SHP77 (cell line): Measurements from ENCODE around the gene FOLH1.
"Not testable (repeated sequence)": the region's sequence is repeated elsewhere in the genome, so short reads cannot be mapped to it uniquely, and the experiment has no call there.

Experiments
- DNase-seq, 2 experiments: peaks; one replicate each; lab custom pipeline; 2025; lab: John Stamatoyannopoulos, UW

FOLH1 gene

DNA sequence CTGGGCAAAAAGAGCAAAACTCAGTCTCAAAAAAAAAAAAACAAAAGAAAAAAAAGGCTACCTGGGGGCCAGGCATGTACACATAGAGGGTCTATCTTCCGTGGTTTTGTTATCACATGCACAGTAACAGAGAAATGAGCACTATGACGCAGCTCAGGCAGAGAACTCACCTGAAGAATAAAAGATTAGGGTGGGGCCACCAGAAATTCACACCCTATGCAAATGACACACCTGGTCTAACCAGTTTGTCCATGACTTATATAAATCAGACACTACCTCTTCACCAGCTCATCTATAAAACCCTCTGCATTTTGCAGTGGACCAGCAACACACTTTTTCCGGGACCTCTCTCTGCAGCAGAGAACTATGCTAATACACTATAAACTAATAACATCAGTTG is 30.5 kb downstream of the FOLH1 start:
- not testable (repeated sequence) for DNase-seq

DNA sequence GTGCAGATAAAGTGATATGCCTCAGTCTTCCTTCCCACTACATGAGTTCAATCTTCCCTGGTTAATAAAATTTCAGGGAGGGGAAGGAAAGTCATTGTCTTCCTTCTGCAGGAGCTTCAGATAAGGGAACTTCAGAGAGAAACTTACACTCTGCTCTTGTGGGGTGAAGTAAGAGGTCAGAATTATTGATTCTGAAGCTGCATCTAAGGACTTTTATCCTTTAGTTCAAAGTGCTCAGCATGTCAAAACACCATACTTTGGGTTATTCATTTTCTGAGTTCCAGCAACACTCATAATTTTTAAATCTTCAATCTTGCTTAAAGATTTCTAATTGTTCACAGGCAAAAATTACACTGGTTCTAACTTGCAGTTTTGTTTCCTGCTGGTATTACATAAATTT is 33.0 kb downstream of the FOLH1 start:
- not testable (repeated sequence) for DNase-seq

DNA sequence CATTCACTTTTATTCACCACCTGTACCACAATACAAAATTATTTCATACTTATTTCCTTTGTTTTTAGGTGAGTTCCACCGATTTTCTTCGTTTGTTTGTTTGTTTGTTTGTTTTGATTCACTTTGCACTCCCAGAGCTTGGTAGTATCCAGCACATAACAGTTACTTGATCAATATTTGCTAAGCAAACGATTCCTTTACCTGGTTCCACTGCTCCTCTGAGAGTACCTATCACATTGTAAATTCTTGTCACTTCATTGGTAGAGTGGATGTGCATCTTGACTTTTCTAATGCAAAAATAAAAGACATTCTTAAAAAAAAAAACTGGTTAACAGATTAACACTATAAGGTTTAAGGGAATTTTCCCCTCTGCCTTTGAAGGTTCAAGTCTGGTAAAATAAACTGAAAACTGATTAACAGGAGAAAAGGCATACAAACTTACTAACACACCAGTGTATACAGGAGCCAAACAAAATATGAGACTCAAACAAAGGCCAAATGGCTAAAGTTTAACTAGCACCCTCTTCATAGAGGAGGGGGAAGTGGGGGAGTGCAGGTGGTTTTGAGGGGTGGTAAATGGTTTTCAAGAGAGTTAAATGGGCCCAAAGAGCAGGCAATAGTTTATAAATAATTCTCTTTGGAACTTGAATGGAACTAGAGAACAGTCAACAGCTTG is 33.6 kb downstream of the FOLH1 start:
- not testable (repeated sequence) for DNase-seq

DNA sequence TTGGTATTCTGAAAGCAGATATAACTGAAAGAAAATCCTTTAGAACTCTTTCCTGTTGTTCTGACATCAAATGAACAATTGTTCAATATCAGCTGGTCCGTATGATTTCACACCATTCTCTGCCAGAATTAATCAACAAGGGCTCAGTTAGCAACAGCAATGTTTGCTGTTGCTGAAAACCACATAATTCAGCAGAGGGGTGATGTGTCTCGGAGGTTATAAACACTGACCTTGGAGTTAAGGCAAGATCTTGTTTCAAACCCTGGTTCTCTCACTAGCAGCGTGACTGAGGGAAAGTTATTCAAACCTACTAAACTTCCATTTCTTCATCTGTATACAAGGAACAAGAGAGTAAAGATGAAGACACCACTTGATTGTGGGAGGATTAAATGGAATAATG is 36.8 kb downstream of the FOLH1 start:
- not testable (repeated sequence) for DNase-seq

DNA sequence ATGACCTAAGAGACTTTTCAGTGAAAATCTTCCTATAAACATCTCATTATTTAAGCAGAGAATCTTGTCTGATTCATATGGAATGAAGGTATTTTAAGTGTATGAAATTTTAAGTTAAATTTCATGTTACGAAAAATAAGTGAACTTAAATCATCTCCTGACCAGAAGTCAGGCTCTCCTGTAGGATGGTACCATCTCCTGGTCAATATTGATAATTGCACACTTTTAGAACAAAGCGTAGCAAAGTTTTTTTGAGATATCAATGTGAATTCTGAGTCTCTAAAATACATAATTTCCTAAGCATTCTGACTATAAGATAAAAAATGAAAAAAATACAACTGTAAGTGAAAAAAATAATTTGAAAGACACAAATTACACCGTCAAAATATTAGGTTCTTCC is 38.8 kb downstream of the FOLH1 start:
- DNase-seq, result peak in 1 of 2 experiments; percentile 20

DNA sequence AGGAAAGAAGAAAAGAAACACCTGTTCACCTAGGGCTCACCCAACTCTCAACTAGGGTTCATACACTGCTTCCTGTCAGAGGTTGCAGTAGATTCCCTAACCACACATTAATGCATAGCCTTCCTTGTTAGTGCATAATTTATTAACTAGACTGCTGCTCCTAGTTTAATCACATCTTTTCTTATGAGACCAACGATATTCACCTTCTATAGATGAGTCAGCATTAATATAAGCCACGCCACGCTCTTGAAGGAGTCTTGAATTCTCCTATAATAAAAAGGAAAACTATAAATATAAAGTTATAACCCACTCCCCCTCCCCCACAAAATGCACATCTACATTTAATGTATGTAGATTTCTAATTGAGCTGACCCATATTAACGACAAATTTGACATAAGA is 39.4 kb downstream of the FOLH1 start:
- not testable (repeated sequence) for DNase-seq

DNA sequence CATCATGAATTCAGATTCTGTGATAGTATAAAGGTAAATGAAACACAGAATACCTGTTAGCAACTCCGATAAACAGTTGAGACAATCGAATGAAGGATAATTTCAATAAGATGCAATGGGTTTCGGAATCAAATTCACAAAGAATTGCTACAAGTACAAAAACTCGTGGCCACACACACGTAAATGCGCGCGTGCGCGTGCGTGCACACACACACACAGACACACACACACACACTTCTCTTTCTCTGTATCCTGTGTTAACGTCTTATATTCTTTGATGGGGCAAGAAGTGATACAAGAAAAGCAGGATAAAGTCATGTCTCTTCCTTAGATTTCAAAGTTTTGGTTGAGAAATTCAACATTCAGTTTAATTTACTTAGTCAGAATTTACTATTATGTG is 57.2 kb downstream of the FOLH1 start:
- no peak for DNase-seq

DNA sequence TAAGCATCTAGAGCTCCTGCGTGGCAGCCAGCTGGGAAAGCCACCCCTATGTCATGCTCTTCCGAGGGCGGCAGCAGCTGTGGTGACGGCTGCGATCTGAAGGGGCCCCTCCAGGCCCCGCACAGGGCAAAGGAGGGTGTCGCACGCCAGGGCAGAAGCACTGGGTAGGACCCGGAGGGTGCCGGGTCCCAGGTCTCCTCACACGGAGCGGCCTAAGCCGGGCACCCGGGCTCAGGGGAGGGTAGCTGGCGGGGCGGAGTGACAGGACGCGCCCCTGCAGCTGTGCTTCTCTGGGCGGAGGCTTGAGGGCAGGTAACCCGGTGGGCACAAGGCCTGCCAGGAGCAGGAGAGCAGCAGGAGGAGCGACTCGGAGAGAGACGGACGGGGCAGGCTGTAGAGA is 106.0 kb downstream of the FOLH1 start:
- not testable (repeated sequence) for DNase-seq
